ENCODE results near the gene BRWD1.

BRWD1 gene

DNA sequence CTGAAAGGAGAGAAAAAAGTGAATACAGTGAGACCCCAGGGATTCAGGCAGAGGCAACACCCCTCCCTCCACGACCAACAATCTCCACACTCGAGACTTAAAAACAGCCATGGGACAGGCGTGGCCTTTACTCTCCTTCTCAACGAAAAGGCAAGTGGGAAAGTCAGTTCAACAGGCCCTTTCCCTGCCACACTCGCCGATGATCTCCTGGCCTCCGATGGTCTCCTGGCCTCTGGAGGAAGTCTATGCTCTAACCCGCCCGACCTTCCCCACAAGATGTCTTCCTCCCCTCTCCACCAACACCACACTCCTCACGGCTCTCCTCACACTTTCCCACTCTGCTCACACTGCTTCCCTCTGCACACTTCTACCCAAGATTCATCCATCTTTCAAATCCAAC, 137.8 kb downstream of the BRWD1 start:
- Histone ChIP-seq H3K4me3 (no peak overlapping the region), H3K27ac (no peak overlapping the region)
- TF ChIP-seq, protein P1, sequence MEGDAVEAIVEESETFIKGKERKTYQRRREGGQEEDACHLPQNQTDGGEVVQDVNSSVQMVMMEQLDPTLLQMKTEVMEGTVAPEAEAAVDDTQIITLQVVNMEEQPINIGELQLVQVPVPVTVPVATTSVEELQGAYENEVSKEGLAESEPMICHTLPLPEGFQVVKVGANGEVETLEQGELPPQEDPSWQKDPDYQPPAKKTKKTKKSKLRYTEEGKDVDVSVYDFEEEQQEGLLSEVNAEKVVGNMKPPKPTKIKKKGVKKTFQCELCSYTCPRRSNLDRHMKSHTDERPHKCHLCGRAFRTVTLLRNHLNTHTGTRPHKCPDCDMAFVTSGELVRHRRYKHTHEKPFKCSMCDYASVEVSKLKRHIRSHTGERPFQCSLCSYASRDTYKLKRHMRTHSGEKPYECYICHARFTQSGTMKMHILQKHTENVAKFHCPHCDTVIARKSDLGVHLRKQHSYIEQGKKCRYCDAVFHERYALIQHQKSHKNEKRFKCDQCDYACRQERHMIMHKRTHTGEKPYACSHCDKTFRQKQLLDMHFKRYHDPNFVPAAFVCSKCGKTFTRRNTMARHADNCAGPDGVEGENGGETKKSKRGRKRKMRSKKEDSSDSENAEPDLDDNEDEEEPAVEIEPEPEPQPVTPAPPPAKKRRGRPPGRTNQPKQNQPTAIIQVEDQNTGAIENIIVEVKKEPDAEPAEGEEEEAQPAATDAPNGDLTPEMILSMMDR (IDR thresholded peaks at IDR 0.05), result no peak
- DNase-seq (ENCODE audit: low spot score), result no peak

DNA sequence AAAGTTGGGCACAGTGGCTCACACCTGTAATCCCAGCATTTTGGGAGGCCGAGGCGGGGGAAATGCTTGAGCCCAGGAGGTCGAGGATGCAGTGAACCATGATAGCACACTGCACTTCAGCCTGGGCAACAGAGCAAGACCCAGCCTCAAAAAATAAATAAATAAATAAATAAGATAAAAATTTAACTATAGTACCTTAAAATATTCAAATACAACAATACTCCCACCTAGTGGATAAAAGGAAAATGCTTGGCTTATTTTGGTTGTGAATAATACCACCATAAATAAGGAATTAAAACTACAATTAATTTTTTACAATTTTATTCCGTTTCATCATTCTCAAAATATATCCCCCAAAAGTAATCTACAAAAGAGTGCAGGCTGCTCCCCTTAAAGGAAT, 138.3 kb downstream of the BRWD1 start:
- DNase-seq (ENCODE audit: low spot score), result no peak
- TF ChIP-seq, protein P1 (IDR thresholded peaks at IDR 0.05), result peak; percentile 44
- H3K4me3 ChIP-seq, result no peak overlapping the region
- no peak overlapping the region for H3K27ac ChIP-seq

DNA sequence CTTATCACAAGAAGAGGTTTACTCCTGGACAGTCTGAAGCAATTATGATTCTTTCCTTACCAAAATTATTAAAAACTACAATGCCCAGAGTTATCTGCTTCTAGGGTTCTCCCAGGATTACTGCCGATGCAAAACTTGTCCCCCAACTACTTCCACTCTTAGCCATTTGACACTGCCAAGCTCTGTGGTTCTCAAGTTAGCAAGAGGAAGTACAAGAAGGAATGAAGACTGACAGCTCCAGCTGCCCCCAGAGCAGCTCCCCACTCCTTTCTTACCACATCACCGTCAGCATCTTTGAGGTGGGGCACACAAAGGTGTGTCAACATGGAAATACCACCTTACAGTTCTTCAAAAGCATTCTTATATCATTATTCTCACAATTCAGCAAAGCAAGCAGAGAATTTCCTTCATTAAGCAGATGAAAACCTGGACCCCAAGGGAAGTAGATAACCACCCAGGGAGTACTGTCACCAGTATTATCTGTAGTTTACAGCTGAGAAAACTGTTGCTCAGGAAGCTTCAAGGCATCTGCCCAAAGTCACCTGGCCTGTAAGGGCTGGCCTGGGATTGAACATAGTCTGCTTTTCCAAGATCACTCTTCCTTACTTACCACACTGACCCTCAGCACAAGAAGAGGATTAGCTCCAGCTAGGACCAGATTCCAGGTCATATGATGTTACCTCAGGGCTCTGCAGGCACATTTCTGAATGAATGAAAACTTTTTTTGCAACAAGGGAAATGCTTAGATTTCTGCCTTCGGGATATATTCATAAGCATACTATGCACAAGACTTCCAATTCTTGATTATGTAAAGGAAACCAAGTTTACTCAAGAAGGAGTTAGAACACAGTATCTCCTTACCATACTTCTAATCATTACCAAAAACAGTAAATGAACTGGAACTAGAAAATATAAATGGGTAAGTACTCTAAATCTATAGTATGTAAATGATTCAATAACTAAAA, 139.4 kb downstream of the BRWD1 start:
- H3K27ac ChIP-seq, result no peak overlapping the region
- no peak overlapping the region for H3K4me3 ChIP-seq
- TF ChIP-seq, protein P1 (IDR thresholded peaks at IDR 0.05), result no peak
- DNase-seq (ENCODE audit: low spot score), result no peak

DNA sequence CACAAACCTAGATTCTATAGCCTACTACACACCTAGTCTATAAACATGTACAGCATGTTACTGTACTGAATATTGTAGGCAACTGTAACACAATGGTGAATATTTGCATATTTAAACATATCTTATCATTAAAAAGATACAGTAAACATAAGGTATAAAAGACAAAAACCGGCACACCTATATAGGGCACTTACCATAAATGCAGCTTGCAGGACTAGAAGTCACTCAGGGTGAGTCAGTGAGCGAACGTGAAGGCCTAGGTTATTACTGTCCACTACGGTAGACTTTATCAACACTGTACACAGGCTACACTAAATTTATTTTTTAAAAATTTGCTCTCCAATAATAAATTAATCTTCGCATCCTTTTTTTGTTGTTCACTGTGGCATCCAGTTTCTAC, 143.5 kb downstream of the BRWD1 start:
- Histone ChIP-seq H3K27ac (no peak overlapping the region), H3K4me3 (no peak overlapping the region)
- TF ChIP-seq, protein P1 (IDR thresholded peaks at IDR 0.05), result no peak
- DNase-seq (ENCODE audit: low spot score), result no peak

DNA sequence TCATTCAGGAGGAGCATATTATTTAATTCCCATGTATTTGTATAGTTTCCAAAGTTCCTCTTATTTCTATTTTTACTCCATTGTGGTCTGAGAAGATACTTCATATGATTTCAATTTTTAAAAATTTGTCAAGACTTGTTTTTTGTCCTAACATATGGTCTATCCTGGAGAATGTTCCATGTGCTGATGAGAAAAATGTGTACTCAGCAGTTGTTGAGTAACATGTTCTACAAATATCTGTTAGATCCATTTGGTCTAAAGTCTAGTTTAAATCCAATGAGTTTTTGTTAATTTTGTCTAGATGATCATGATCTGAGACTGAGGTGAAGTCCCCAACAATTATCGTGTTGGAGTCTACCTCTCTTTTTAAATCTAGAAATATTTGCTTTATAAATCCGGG, 144.6 kb downstream of the BRWD1 start:
- TF ChIP-seq, protein P1 (IDR thresholded peaks at IDR 0.05), result no peak
- H3K4me3 ChIP-seq, result no peak overlapping the region
- H3K27ac ChIP-seq, result no peak overlapping the region
- DNase-seq (ENCODE audit: low spot score), result no peak

DNA sequence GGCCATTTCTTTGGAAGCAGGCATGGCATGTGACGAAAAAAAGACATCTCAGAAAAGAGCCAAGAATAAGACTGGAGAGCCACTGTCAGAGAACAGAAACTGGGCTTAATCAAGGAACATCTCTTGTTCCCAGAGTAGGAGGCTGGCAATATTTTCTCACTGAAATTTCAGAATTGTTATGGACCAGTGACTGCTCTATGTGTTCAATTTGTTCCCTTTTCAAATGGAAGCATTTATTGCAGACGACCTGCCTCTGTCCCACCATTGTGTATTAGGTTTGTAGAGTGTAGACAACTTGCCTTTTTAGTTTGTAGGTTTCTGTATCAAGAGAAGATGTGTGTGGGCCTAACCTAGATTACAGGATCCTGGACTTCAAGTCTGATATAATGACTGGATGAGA, 148.9 kb downstream of the BRWD1 start:
- no peak overlapping the region for H3K4me3 ChIP-seq
- TF ChIP-seq, protein P1 (IDR thresholded peaks at IDR 0.05), result no peak
- no peak for DNase-seq (ENCODE audit: low spot score)
- H3K27ac ChIP-seq, result no peak overlapping the region

DNA sequence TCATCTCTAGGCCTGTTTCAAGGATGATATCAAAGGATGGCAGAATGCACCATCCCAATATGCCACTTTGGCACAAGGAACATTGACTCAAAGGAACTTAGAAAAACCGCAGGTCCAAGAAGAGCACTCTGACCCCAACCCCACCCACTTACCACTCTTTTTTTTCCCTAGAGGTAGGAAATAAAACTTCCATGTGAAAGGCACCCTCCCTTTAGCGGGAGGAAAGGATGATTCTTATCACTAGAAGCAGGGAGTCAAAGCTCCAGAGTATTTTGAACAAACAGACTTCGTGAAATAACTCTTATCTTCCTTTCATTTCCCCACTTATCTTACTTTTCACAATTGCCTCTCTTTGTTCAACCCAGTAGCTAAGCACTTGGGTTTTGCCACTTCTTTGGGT, 152.4 kb downstream of the BRWD1 start:
- Histone ChIP-seq H3K4me3 (no peak overlapping the region), H3K27ac (no peak overlapping the region)
- DNase-seq (ENCODE audit: low spot score), result no peak
- TF ChIP-seq, protein P1 (IDR thresholded peaks at IDR 0.05), result no peak
